Heart left ventricle (tissue), 13 donors: Measurements from ENCODE around the gene SUSD2.

Experiments used
- POLR2A ChIP-seq, 2 donors: fragments of 450-650 bp; IDR thresholded peaks; one replicate each; pipeline ENCODE4 v1.6.1; 2017; ENCODE audit warnings: antibody characterized with exemption in 2 of 2, mild to moderate bottlenecking in 2 of 2, moderate library complexity in 2 of 2
- TF ChIP-seq, protein P1 (sequence below), 12 donors: fragments of 200-600 bp; sonication (generic) in 4 of 12; IDR thresholded peaks; one replicate each; pipeline versions ENCODE4 v1.5.0 to v1.8.0; 2018 to 2022; ENCODE audit warnings: antibody characterized with exemption in 12 of 12, mild to moderate bottlenecking in 5 of 12
- donor health status: ischemic (EF 13 %, LVEDD 7.1; RV severe dilation, severe dysfunction).
- donor health status: DM: no; HTN: yes; CAD: no.
- donor health status: DM: no; HTN: no; CAD: no.
- donor health status: ischemic (EF 25% LVEDD 6.9; RV normal size, moderate dysfunction).
- donor health status: ischemic (EF 25% LVEDD 5.7; RV mildly dilated, moderate dysfunction).
- donor health status: ischemic (EF 35%, LVEDD 5.7; RV mildly dilated, moderate dysfunction).
- donor health status: nonischemic (EF 11% LVEDD 7.7; RV severe dilation, severe dysfunction).
- donor health status: DM: yes; HTN: yes; CAD: no.
- donor health status: PGD.
- donor health status: ischemic (EF 29% LVEDD 5.4; RV normal size, mild dysfunction).
- donor health status: nonischemic (EF 23%, LVEDD 6.1; RV moderate dilation, normal function).

DNA sequence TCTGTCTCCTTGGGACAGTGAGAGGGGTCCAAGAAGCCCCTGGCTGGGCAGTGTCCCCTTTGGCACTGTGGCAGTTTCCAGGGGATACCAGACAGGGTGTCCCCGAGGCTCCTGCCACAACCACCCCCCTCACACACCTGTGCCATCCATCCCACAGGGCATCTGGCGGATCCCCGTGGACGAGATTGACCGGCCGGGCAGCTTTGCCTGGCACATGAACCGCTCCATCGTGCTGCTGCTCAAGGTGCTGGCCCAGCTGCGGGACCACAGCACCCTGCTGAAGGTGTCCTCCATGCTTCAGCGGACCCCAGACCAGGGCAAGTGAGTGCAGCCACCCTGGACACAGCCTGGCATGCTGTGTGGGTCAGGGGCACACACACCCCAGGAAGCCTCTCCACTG lies 17.0 kb upstream of the SUSD2 start:
- TF ChIP-seq, protein P1, sequence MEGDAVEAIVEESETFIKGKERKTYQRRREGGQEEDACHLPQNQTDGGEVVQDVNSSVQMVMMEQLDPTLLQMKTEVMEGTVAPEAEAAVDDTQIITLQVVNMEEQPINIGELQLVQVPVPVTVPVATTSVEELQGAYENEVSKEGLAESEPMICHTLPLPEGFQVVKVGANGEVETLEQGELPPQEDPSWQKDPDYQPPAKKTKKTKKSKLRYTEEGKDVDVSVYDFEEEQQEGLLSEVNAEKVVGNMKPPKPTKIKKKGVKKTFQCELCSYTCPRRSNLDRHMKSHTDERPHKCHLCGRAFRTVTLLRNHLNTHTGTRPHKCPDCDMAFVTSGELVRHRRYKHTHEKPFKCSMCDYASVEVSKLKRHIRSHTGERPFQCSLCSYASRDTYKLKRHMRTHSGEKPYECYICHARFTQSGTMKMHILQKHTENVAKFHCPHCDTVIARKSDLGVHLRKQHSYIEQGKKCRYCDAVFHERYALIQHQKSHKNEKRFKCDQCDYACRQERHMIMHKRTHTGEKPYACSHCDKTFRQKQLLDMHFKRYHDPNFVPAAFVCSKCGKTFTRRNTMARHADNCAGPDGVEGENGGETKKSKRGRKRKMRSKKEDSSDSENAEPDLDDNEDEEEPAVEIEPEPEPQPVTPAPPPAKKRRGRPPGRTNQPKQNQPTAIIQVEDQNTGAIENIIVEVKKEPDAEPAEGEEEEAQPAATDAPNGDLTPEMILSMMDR (IDR thresholded peaks at IDR 0.05): no peak
- no peak for TF ChIP-seq POLR2A (IDR thresholded peaks at IDR 0.05)
